Measurements from ENCODE around the gene GRM4.

GRCh38 chr6:34181908-34182307, 36.0 kb upstream of the GRM4 start:
- TF ChIP-seq YY1 (IDR thresholded peaks at IDR 0.05; ENCODE audit: low read depth) (no peak), NRF1 (IDR thresholded peaks at IDR 0.05; ENCODE audit: low read depth, low read length) (no peak), SIN3A (IDR thresholded peaks at IDR 0.05; ENCODE audit: borderline replicate concordance, low read depth, low read length) (no peak), CHD2 (IDR thresholded peaks at IDR 0.05; ENCODE audit: low read length, partially characterized antibody) (no peak), EP300 (IDR thresholded peaks at IDR 0.05; ENCODE audit: borderline replicate concordance in 1 of 2, low read depth in 1 of 2, low read length in 1 of 2) (no peak), FOSL2 (IDR thresholded peaks at IDR 0.05; ENCODE audit: borderline replicate concordance, low read depth) (no peak), MEF2A (IDR thresholded peaks at IDR 0.05; ENCODE audit: borderline replicate concordance, low read depth) (no peak), ZBTB33 (IDR thresholded peaks at IDR 0.05; ENCODE audit: borderline replicate concordance, low read depth) (no peak), RAD21 (IDR thresholded peaks at IDR 0.05; ENCODE audit: low read length) (no peak), JUND (IDR thresholded peaks at IDR 0.05) (no peak), USF2 (IDR thresholded peaks at IDR 0.05; ENCODE audit: borderline replicate concordance, low read depth, low read length) (no peak)
- TF ChIP-seq, protein P1, sequence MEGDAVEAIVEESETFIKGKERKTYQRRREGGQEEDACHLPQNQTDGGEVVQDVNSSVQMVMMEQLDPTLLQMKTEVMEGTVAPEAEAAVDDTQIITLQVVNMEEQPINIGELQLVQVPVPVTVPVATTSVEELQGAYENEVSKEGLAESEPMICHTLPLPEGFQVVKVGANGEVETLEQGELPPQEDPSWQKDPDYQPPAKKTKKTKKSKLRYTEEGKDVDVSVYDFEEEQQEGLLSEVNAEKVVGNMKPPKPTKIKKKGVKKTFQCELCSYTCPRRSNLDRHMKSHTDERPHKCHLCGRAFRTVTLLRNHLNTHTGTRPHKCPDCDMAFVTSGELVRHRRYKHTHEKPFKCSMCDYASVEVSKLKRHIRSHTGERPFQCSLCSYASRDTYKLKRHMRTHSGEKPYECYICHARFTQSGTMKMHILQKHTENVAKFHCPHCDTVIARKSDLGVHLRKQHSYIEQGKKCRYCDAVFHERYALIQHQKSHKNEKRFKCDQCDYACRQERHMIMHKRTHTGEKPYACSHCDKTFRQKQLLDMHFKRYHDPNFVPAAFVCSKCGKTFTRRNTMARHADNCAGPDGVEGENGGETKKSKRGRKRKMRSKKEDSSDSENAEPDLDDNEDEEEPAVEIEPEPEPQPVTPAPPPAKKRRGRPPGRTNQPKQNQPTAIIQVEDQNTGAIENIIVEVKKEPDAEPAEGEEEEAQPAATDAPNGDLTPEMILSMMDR (IDR thresholded peaks at IDR 0.05) = no peak

Data from SK-N-SH (cell line).